MV-4-11 (cell line): ENCODE results near the gene CYP2A7.
A peak's percentile ranks its signal among the peaks of the same experiment; 100 is the strongest.
"Not testable (repeated sequence)": the region's sequence is repeated elsewhere in the genome, so short reads cannot be mapped to it uniquely, and the experiment has no call there.

Source experiments
- DNase-seq: peaks from one replicate; lab custom pipeline; 2025; lab: John Stamatoyannopoulos, UW

The CYP2A7 gene

GRCh38 chr19:40882062-40882461 is at the start of gene CYP2A7:
Gene CYP2A7, minus strand, starts transcription at chr19:40882231. Its CDS starts 21 bp downstream, at chr19:40882210.
- DNase-seq: not testable (repeated sequence)

GRCh38 chr19:40930799-40931198 is 48.8 kb upstream of the CYP2A7 start:
- not testable (repeated sequence) for DNase-seq

GRCh38 chr19:40929942-40930341 is 47.9 kb upstream of the CYP2A7 start:
- not testable (repeated sequence) for DNase-seq

GRCh38 chr19:40928850-40929249 is 46.8 kb upstream of the CYP2A7 start:
- DNase-seq: no peak

- no peak for DNase-seq
Observed at GRCh38 chr19:40927567-40927966, 45.5 kb upstream of the CYP2A7 start.

- DNase-seq: not testable (repeated sequence)
Observed at GRCh38 chr19:40926276-40926675, 44.2 kb upstream of the CYP2A7 start.

- no peak for DNase-seq
Observed at GRCh38 chr19:40923934-40924391, 41.9 kb upstream of the CYP2A7 start.

- DNase-seq: not testable (repeated sequence)
Observed at GRCh38 chr19:40922237-40923160, 40.5 kb upstream of the CYP2A7 start.

GRCh38 chr19:40921005-40921897 is 39.2 kb upstream of the CYP2A7 start:
- no peak for DNase-seq

- DNase-seq: no peak
Observed at GRCh38 chr19:40920300-40921004, 38.4 kb upstream of the CYP2A7 start.

GRCh38 chr19:40919530-40920299 is 37.7 kb upstream of the CYP2A7 start:
- DNase-seq: not testable (repeated sequence)

GRCh38 chr19:40918303-40918702 is 36.3 kb upstream of the CYP2A7 start:
- not testable (repeated sequence) for DNase-seq

GRCh38 chr19:40908976-40909375 is 26.9 kb upstream of the CYP2A7 start:
- peak; percentile 68 for DNase-seq

GRCh38 chr19:40907968-40908735 is 26.1 kb upstream of the CYP2A7 start:
- DNase-seq: peak; percentile 88

- DNase-seq: no peak
Observed at GRCh38 chr19:40906512-40906911, 24.5 kb upstream of the CYP2A7 start.

GRCh38 chr19:40904673-40905156 is 22.7 kb upstream of the CYP2A7 start:
- DNase-seq: peak; percentile 30

GRCh38 chr19:40901975-40902750 is 20.1 kb upstream of the CYP2A7 start:
- not testable (repeated sequence) for DNase-seq

- DNase-seq: not testable (repeated sequence)
Observed at GRCh38 chr19:40900521-40900920, 18.5 kb upstream of the CYP2A7 start.

GRCh38 chr19:40899964-40900363 is 17.9 kb upstream of the CYP2A7 start:
- peak; percentile 99 for DNase-seq
